ENCODE results near the gene CSMD2.

DNA sequence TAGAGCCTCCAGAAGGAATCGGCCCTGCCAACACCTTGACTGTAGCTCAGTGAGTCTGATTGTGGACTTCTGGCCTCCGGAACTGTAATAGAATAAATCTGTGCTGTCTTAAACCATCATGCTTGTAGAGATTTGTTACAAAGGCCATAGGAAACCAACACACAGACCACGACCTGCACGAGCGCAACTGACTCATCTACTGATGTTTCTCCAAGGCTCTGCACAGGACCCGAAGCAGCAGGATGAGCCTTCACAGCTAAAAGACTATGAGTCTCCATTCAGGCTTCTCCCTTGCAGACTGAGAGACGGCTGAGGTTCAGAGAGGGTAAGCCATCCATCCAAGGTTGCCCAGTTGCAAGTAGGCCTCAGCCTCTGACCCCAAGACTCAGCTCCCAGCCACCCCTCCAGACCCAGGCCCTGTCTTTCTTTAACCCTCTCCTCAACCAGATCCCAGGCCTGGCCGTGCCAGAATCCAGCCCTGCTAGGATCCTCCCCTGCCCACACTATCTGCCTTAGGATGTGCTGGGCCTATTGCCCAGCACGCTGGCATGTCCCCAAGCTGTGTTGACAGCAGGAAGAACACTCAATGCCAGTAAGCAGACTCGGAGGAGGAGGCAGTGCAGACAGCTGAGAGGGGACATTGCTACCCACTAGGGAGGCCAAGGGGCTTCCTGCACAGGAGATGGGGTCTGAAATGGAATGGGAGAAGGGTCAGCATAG lies 192.2 kb downstream of the CSMD2 start:
- TF ChIP-seq, protein P1, sequence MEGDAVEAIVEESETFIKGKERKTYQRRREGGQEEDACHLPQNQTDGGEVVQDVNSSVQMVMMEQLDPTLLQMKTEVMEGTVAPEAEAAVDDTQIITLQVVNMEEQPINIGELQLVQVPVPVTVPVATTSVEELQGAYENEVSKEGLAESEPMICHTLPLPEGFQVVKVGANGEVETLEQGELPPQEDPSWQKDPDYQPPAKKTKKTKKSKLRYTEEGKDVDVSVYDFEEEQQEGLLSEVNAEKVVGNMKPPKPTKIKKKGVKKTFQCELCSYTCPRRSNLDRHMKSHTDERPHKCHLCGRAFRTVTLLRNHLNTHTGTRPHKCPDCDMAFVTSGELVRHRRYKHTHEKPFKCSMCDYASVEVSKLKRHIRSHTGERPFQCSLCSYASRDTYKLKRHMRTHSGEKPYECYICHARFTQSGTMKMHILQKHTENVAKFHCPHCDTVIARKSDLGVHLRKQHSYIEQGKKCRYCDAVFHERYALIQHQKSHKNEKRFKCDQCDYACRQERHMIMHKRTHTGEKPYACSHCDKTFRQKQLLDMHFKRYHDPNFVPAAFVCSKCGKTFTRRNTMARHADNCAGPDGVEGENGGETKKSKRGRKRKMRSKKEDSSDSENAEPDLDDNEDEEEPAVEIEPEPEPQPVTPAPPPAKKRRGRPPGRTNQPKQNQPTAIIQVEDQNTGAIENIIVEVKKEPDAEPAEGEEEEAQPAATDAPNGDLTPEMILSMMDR (IDR thresholded peaks at IDR 0.05) = no peak
- TF ChIP-seq EP300 (IDR thresholded peaks at IDR 0.05; ENCODE audit: borderline replicate concordance in 1 of 2, low read depth in 1 of 2, low read length in 1 of 2) (no peak), FOXM1 (IDR thresholded peaks at IDR 0.05; ENCODE audit: low read depth) (no peak), GABPA (IDR thresholded peaks at IDR 0.05; ENCODE audit: low read depth) (no peak), TAF1 (IDR thresholded peaks at IDR 0.05; ENCODE audit: borderline replicate concordance, low read depth, low read length) (no peak), SIN3A (IDR thresholded peaks at IDR 0.05; ENCODE audit: borderline replicate concordance, low read depth, low read length) (no peak), RCOR1 (IDR thresholded peaks at IDR 0.05; ENCODE audit: low read length) (no peak), MXI1 (IDR thresholded peaks at IDR 0.05; ENCODE audit: low read depth, low read length) (no peak), NFIC (IDR thresholded peaks at IDR 0.05; ENCODE audit: borderline replicate concordance) (no peak), POLR2AphosphoS5 (IDR thresholded peaks at IDR 0.05; ENCODE audit: low read depth, low read length) (no peak), CHD2 (IDR thresholded peaks at IDR 0.05; ENCODE audit: low read length, partially characterized antibody) (no peak), EZH2phosphoT487 (IDR thresholded peaks at IDR 0.05; ENCODE audit: borderline replicate concordance, low read depth) (no peak)
- TF ChIP-seq, protein P2, sequence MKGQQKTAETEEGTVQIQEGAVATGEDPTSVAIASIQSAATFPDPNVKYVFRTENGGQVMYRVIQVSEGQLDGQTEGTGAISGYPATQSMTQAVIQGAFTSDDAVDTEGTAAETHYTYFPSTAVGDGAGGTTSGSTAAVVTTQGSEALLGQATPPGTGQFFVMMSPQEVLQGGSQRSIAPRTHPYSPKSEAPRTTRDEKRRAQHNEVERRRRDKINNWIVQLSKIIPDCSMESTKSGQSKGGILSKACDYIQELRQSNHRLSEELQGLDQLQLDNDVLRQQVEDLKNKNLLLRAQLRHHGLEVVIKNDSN (IDR thresholded peaks at IDR 0.05; ENCODE audit: borderline replicate concordance, low read depth) = no peak
- TF ChIP-seq, protein P3, sequence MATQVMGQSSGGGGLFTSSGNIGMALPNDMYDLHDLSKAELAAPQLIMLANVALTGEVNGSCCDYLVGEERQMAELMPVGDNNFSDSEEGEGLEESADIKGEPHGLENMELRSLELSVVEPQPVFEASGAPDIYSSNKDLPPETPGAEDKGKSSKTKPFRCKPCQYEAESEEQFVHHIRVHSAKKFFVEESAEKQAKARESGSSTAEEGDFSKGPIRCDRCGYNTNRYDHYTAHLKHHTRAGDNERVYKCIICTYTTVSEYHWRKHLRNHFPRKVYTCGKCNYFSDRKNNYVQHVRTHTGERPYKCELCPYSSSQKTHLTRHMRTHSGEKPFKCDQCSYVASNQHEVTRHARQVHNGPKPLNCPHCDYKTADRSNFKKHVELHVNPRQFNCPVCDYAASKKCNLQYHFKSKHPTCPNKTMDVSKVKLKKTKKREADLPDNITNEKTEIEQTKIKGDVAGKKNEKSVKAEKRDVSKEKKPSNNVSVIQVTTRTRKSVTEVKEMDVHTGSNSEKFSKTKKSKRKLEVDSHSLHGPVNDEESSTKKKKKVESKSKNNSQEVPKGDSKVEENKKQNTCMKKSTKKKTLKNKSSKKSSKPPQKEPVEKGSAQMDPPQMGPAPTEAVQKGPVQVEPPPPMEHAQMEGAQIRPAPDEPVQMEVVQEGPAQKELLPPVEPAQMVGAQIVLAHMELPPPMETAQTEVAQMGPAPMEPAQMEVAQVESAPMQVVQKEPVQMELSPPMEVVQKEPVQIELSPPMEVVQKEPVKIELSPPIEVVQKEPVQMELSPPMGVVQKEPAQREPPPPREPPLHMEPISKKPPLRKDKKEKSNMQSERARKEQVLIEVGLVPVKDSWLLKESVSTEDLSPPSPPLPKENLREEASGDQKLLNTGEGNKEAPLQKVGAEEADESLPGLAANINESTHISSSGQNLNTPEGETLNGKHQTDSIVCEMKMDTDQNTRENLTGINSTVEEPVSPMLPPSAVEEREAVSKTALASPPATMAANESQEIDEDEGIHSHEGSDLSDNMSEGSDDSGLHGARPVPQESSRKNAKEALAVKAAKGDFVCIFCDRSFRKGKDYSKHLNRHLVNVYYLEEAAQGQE (IDR thresholded peaks at IDR 0.05; ENCODE audit: low read depth, low read length) = no peak
